AG09319 (cell line): ENCODE measurements around the gene DIABLO.

Experiments
- DNase-seq: peaks from one replicate; pipeline ENCODE4 v3.0.0-alpha.2; 2010; ENCODE audit warnings: low read depth; ENCODE audit errors: extremely low read depth
- TF ChIP-seq, protein P1 (sequence below): IDR thresholded peaks from 2 replicates; pipeline ENCODE4 v1.5.1; 2011; ENCODE audit warnings: low read depth, mild to moderate bottlenecking, inconsistent platforms, low read length, moderate library complexity

The DIABLO gene

DNA sequence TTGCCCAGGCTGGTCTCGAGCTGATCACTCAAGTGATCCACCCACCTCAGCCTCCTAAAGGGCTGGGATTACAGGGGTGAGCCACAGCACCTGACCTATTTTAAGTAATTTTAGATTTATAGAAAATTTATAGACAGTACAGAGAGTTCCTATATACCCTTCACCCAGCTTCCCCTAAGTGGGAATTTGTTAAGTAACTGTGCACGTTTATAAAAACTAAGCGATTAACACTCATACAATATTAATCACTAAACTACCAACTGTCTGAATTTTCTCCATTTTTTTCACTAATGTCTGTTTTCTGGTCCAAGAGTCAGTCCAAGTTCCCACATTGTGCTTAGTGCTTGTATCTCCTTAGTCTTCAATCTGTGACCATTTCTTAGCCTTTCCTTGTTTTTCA lies 57.4 kb downstream of the DIABLO start:
- TF ChIP-seq, protein P1, sequence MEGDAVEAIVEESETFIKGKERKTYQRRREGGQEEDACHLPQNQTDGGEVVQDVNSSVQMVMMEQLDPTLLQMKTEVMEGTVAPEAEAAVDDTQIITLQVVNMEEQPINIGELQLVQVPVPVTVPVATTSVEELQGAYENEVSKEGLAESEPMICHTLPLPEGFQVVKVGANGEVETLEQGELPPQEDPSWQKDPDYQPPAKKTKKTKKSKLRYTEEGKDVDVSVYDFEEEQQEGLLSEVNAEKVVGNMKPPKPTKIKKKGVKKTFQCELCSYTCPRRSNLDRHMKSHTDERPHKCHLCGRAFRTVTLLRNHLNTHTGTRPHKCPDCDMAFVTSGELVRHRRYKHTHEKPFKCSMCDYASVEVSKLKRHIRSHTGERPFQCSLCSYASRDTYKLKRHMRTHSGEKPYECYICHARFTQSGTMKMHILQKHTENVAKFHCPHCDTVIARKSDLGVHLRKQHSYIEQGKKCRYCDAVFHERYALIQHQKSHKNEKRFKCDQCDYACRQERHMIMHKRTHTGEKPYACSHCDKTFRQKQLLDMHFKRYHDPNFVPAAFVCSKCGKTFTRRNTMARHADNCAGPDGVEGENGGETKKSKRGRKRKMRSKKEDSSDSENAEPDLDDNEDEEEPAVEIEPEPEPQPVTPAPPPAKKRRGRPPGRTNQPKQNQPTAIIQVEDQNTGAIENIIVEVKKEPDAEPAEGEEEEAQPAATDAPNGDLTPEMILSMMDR, result no peak
- DNase-seq, result no peak

DNA sequence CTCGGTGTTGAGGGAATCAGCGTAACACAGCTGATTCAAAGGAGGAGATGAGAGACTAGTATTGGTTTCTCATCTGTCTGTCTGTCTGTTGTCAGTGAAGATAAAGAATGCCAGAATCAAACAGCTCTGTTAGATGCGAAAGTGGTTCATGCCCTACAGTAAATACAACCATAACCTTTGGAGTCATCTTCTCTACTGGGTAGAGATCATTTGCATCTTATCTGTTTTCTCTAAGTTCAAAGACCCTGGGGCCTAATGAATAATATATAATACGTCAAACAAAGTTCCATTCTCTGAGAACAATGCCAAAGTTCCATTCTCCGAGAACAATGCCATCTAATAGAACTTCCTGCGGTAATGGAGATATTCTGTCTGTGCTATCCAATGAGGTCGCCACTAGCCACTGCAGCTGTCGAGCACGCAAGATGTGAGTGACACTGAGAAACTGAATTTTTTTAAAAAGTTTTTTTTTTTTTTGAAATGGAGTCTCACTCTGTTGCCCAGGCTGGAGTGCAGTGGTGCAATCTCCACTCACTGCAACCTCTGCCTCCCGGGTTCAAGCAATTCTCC lies 58.4 kb downstream of the DIABLO start:
- TF ChIP-seq, protein P1, result no peak
- no peak for DNase-seq

DNA sequence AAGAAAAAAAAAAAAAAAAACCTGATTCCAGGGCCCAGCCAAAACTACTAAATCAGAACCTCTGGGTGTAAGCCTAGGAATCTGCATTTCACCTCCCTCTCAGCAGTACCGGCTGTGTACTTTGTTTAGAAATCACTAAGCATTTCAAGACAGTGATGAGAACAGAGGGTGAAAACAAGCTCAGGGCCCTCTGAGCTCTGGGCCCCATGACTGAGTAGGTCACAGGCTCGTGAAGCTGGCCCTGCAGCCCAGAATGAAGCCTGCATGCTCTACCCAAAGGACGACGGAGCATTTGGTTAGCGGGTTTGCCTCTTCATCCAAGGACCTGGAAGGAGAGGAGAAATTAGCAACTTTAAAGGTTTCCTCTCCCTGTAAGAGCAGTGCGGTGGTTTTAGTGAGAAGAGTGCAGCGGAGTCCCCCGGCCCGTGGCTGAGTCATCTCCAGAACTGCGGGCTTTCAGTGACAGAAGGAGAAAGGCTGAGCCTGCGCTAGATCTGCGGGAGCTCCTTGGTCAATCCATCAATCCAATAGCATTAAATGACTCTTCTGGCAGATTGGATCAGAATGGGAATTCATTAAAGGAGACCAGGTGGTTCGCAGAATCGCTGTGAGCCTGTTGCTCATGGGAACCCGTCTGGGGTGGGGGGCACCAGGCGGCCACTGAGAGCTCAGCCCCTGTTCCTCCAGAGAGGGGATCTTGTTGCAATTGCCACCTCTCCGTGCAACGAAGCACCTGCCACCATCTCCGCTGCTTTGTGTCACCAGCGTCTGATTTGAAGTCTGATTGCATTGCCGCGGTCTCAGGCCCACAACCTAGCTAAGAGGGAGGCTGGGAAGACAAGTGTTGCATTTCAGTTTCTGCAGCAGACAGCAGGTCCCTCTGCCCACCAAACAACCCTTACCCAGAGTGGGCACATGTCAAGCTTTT lies 59.2 kb downstream of the DIABLO start:
- no peak for DNase-seq
- TF ChIP-seq, protein P1, result no peak

DNA sequence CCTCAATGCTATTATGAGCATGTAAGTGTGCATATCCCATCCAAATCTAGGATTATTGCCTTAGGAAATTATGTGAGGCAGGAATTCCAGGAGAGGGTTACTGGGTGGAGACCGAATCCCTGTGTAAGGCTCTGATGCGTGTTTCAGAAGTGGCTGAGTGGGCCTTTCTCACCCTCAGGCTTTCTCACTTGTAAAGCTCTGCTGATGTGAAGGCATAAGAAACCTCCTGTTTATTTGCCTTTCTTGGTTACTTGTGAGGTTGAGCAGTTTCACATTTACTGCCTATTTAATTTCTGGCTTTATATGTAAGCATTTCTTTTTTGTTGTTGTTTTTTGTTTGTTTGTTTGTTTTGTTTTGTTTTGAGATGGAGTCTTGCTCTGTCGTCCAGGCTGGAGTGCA lies 62.9 kb downstream of the DIABLO start:
- no peak for DNase-seq
- TF ChIP-seq, protein P1, result no peak

DNA sequence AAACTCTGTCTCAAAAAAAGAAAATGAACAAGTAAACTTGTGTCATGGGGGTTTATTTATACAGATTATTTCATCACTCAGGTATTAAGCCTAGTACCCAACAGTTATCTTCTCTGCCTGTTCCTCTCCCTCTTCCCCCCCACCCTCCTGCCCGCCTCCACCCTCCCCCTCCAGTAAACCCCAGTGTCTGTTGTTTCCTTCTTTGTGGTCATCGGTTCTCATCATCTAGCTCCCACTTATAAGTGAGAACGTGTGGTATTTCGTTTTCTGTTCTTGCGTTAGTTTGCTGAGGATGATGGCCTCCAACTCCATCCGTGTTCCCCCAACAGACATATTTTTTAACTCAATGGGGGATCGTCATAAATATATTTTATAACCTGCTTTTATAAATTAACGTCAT lies 64.2 kb downstream of the DIABLO start:
- TF ChIP-seq, protein P1, result no peak
- DNase-seq, result no peak

DNA sequence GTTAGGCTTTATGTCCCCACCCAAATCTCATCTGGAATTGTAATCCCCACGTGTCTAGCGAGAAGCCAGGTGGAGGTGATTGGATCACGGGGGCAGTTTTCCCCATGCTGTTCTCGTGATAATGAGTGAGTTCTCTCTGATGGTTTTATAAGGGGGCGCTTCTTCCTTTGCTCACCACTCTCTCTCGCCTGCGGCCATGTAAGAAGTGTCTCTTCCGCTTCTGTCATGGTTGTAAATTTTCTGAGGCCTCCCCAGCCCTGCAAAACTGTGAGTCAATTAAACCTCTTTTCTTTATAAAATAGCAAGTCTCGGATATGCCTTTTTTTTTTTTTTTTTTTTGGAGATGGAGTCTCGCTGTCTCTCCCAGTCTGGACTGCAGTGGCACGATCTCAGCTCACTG lies 65.1 kb downstream of the DIABLO start:
- TF ChIP-seq, protein P1, result no peak
- no peak for DNase-seq

DNA sequence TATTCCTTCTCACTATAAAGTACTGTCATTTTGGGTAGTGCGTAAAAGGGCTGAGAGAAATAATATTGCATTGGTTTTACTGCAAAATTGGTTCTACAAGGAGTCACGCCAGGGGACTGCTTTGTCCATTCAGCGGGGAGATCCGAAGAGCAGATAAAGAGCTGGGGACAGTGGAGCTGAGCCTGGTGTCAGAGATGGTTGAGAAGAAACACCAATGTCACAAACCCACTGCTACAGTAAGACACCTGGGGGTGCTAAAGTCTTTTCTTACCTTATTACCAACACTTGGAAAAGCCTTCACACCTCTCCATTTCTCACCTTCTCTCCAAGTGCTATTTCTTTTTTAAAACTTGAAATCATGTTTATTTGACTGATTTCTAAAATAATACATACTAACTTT lies 66.0 kb downstream of the DIABLO start:
- no peak for DNase-seq
- TF ChIP-seq, protein P1, result no peak
